GM12874 (cell line): ENCODE data around the gene SRSF10.

Source experiments
- TF ChIP-seq, protein P1 (sequence below): IDR thresholded peaks from 2 replicates; pipeline ENCODE4 v1.5.1; 2011; ENCODE audit warnings: low read depth, mild to moderate bottlenecking, control low read depth, low read length, moderate library complexity; ENCODE audit not compliant: insufficient read depth

SRSF10 gene

GRCh38 chr1:23930270-23930669 lies 49.9 kb downstream of the SRSF10 start:
- TF ChIP-seq, protein P1, sequence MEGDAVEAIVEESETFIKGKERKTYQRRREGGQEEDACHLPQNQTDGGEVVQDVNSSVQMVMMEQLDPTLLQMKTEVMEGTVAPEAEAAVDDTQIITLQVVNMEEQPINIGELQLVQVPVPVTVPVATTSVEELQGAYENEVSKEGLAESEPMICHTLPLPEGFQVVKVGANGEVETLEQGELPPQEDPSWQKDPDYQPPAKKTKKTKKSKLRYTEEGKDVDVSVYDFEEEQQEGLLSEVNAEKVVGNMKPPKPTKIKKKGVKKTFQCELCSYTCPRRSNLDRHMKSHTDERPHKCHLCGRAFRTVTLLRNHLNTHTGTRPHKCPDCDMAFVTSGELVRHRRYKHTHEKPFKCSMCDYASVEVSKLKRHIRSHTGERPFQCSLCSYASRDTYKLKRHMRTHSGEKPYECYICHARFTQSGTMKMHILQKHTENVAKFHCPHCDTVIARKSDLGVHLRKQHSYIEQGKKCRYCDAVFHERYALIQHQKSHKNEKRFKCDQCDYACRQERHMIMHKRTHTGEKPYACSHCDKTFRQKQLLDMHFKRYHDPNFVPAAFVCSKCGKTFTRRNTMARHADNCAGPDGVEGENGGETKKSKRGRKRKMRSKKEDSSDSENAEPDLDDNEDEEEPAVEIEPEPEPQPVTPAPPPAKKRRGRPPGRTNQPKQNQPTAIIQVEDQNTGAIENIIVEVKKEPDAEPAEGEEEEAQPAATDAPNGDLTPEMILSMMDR, result no peak

GRCh38 chr1:23928789-23929188 lies 51.3 kb downstream of the SRSF10 start:
- TF ChIP-seq, protein P1, result no peak

- TF ChIP-seq, protein P1, result no peak
Observed at GRCh38 chr1:23927097-23927496, 53.0 kb downstream of the SRSF10 start.

DNA sequence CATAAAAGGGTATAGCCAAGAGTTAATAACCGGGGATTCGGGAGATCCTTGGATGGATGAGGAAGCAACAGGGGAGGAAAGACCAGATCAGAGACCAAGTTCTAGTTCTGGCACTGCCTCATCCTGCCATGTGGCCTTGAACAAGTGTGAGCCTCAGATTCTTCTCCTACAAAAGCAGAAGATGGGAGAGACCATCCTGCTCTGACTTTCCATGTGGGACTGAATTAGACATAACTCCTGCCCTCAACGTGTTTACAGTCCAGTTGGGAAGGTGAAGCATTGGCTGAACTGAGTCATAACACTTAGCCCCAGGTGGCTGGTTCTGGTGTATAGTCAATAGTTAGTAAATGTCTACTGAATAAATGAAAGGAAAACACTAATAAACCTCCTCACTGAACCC lies 54.8 kb downstream of the SRSF10 start:
- TF ChIP-seq, protein P1, result no peak

DNA sequence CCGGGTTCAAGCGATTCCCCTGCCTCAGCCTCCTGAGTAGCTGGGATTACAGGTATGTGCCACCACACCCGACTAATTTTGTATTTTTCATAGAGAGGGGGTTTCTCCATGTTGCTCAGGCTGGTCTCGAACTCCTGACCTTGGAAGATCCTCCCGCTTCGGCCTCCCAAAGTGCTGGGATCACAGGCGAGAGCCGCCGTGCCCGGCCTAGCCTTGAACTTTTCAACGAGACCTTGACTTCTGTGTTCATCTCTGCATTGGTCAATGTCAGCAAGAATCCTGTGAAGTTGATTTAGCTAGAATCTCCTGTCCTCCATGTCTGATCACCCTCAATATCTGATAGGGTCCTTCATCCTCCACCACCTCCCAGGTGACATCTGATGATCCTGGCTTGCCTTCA lies 55.5 kb downstream of the SRSF10 start:
- TF ChIP-seq, protein P1, result no peak

GRCh38 chr1:23923592-23924499 lies 56.3 kb downstream of the SRSF10 start:
- TF ChIP-seq, protein P1, result no peak

- TF ChIP-seq, protein P1, result no peak
Observed at GRCh38 chr1:23922321-23922943, 57.7 kb downstream of the SRSF10 start.
